ENCODE data around the gene RGS6.

RGS6 gene

DNA sequence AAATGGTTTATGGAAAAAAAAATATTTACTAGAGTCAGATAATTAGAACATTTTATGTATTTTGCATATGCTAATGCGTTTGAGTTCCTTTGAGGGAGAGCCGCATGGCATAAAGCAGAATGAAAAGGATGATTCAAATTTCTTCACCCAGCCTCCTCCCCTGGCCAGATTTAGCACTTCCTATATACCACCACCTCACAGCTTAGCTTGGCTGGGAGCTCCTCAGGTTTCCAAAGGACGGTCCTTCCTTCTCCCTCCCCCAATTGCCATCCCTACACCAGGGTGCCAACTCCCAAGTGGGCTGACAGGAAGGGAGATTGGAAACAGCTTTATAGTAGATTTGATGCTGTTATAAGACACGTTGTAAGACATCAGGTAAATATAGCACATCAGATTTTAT lies 157.4 kb downstream of the RGS6 start:
- DNase-seq = no peak

DNA sequence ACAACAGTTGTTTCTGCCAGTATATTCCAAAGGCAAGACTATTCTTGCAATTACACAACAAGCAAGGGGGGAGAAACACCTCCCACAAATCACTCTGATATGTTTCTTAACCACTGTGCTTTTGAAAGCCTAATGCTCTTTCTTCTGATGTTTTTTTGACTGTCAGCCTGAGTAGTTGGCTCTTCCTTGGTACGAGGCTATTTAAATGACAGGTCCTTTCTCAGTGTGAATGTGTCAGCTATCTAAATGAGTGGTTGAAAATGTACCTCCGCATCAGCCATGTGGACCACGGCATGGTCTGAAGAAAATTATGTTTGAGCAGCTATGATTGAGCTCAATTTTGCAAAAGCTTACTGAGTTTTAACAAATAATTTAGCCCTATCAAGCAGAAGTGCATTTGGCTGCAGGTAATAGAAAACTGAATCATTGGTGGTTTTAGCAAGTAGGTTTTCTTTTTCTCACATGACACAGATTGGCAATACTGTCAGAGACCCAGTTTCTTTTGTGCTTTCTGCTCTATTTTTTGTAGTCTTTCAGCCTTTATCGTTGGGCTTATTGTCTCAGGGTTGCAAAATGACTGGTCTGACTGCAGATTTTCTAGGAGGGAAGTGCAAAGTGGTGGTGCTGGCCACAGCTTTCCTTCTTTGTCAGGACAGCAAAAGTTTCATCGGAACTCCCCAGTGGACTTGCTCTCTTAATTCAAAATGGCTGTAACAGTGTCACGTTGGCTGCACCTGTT lies 162.8 kb downstream of the RGS6 start:
- DNase-seq = no peak

DNA sequence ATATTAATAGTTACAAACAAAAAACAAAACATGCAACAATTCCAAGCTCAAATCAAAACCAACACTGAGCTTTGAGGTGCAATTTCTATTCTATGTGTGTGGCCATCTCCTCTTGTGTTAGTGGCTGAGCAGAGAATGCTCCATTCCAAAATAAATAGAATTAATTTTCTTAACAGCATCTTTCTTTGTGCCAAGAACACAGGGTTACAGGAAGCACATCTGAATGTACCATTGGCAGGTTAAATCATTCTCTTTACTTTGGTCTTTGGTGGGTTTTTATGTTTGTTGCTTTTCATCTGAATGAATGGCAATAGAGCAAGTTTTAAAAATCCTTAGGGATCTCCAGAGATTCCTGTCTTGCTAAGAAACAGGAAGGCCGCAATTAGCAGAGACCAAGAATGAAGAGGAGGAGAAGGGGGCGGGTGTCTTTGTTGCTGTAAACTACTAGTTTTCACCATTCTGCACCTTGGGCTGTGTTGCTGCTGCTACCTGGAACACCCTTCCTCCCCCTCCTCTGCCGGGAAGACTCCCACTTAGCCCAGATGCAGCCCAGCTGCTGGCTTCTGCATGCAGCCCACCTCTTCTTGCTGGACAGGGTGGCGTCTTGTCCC lies 165.0 kb downstream of the RGS6 start:
- no peak for DNase-seq

DNA sequence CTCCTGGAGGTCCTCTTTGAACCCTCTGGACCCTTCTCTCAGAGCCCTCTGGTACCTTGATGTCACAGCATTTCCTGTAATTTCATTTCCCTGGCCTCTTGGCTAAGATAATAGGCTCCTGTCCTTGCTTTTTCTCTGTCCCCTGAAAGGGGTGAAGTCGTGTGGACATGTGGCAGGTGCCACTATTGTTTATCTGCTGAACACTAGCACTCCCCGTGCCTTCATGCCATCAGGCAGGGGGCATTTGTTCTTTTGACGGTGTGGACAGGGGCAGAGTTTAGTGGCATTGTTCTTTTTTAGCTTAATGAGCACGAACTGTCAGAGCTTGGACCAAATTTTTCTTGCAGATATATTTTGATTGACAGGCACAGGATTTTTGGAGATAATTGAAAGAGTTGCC lies 166.0 kb downstream of the RGS6 start:
- no peak for DNase-seq

DNA sequence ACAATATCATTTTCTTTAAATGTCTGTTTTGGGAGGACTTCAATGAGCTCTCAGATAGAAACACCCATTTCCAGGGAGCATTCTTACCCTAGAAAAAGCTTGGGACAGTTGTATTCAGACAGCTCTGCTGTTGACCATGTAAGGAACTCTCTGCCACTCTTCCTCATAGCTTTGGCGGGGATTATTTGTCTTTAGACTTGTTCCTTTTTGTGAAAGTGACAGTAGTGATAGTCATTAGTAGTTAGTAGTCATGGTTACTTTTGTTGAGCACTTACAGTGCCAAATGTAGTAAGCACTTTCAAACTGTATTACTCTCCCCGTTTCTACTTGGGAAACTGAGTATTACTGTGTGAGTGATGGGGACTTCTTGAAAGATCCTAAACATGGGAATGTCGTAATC lies 167.3 kb downstream of the RGS6 start:
- no peak for DNase-seq

DNA sequence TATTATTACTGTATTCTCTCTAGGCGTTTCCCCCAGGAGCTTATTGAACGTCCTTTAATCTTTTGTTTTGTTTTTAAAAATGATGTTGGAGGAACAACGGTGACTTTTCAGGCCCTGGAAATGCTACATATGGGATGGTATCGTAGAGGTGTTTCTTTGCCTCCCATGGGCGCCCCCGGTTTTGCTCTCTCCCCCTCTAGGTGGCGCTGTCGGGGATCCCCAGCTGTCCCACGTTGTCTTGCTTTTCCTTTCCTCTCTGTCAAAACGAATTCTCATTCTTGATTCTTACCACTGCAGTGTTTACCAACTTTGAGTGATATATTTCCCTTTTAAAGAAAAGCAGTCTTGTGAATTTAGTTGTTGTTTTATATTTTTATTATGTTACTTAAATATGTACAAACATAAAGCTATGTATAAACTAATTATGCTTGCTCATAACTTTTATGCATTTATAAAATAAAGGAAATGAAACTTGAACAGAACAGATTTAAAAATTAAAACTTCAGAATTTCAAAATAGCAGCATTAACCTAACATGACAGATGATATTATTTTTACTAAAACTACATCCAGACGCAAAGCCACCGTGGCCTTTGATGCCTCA lies 171.9 kb downstream of the RGS6 start:
- peak in 1 of 2 donors; percentile 18 for DNase-seq

DNA sequence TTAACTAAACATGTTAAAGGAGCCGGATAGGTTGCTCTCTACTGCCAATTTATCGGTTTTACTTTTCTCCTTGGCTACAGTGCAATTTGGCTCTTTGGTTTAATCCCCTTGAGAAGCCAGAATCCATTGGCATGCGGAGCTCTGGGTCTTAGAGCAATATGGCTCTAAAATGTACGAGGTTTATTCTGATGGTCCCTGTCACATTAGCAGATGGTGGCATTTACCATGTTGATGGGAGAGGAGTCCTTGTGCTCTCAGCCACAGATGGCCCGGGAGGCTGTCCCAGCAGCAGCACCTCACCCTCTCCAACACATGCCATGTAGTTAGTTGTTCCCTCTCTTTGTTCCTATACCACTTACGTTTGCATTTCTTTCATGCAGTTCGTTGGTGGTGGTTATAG lies 179.7 kb downstream of the RGS6 start:
- no peak for DNase-seq

DNA sequence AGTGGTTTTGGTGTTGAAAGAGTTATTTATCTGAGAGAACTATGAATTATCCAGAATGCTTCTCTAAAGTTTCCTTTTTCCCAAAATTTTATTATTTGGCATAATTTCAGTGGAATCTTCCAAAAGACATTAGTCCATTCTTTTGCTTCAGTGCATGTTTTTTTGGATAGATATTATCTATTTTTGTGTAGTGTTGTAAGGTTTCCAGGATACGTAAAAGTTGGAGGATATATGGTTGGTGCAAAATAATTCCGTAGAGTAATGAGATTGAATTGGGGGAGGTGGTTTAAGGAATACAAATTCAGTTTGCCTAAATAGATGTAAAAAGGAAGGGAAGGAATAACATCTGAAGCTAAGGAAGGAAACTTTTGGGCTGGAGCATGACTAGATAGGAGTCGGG lies 186.6 kb downstream of the RGS6 start:
- DNase-seq = no peak

DNA sequence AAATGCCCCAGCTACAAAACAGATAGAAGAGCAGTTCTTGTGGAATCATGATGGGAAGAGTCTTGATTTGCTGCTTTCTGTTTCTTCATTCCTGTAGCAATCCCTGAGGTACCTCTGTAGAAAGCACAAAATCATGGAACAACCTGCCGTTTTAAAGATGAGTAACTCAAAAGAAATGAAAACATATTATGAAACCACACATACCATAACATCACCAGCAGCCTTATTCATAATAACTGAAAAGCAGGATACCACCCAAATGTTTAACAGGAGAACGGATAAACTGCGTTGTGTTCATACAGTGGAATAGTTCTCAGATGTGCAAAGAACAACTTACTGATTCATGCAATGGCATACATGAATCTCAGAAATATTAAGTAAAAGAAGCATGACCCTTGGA lies 188.1 kb downstream of the RGS6 start:
- no peak for DNase-seq

DNA sequence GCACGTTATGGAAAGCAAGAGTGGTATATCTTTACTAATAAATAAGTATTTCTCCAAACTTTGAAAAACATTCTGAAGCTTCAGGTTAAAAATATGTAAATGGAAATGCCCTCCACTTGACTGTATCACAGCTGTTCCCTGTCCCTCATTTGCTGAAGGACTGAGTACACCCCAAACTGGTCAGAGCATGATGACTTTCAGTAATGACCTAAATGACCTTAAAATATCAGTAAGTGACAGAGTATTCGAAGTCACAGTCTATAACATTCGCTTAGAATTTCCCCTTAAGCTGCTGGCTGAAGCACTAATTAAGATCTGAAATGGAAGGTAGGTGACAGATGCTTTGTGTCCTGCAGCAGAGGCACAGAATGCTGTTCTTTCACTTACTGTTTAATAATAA lies 191.5 kb downstream of the RGS6 start:
- DNase-seq = no peak

DNA sequence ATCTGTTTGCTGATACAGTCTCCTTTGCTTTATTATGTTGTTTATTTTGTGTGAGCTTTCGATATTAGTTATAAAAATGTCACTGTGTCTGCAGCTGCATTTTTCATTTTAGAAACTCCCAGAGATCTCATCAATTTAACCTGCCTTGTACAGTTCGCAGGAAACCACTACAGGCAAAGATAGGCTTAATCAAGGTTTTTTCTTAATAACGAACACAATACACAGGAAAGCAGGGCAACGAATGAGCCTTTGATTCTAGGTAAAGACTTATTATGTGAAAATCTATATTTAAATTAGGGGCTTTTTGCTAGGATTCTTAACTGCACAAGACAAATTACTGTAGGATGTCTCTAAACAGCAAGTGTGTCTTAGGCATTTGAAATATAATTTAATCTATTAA lies 191.9 kb downstream of the RGS6 start:
- DNase-seq = no peak

DNA sequence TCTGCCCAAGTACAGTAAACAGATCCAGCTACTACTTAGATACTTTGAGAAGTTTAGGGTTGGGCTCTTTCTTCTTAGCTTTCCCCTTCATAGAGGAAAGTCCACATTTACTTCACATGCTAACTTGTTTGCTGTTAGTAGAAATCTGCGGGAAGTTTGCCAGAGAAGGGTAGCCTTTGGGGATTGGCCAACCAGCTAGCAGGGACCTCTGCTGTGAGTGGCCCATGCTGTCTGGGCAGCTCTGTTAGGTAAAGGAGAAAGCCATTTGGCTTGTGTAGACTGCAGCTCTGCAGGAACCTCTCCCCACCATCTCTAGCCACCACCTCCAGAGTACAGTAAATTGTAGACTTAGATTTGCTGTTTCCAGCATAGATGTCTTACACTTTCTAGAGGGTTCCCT lies 193.9 kb downstream of the RGS6 start:
- DNase-seq = no peak

DNA sequence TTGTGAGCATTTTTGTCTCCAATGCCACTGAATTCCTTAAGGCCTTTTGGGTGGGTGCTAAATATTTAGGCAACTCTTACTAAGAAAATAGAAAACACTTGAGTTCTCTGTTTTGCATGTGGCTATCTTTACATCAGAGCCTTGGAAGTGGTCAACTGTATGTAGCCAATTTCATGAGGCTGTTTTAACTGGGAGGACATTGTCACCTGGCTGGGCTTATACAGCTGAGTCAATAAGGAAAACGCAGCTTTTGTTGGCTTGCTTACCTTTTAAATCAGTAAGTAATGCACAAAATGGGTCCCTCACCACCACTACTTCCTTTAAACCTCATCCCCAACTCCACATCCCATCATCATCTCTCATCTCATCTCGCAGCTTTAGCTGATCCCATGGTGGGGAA lies 194.3 kb downstream of the RGS6 start:
- DNase-seq = no peak

DNA sequence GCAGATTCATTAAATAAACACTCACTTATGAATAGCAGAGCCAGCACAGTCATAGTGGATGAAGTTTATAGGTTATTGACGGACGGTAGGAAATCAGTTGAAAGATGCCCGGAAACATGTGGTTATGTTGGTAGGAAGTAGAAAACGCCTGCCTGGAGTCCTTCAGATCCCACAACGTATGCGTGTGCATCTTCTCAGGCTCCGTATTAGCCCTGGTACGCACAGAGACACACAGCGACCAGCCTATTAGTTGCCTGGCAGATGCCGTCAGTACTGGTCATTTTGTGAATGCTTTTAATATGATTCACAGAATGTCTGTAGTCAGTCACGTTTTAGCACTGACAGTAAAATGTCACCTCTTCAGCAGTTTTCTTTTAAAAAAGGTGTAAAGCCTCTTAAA lies 196.4 kb downstream of the RGS6 start:
- DNase-seq = no peak

DNA sequence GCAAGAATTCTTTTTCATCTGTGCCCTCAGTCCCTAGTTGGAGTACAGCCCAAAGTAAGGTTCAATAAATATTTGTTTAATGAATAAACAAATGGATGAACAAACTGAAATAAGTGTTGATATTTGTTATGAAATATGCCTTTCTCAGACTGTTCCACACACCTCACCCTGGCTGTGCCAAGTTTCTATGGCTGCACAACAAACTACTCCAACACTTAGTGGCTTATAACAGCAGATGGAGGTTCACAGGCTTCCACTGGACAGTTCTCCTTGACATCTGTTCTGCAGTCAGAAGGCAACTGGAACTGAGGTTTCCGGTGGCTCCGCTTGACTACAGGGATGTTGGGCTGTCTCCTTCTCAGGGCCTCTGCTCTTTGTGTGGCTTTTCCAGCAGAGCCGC lies 197.1 kb downstream of the RGS6 start:
- DNase-seq = no peak

DNA sequence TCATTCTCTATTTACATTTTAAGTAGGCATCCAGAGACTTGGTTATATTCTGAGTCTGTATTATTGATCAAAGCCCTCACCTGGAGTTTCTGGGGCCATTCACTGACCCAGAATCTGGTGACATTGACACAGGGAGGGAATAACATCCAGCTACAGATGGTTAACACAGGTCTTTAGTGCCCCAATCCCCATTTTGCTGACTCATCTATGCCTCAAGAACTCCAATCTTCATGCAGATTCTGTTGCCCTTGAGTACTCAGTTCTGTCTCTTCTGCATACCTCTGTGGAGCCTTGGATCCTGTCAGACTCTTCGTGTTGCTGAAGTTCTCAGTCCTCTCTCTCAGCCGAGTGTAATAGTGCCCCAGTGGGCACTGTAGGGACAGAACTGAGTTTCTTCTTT lies 208.9 kb downstream of the RGS6 start:
- no peak for DNase-seq

DNA sequence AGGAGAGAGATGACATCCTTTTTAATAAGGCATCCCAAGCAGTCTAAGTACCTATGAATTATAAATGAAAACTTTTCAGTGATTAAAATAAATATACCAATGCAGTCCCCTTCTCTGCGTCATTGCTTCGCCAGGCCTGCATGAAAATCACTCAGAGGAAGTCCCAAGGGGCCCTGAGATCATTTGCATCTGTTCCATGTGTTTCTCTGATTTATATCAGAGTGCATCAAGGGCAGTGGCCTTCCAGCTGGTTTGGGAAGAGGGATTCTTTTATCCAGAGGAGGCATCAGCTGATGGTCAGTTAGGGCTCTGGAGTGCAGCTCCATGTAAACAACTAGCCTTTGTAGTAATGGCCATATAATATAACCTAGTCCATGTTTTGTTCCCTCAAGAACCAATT lies 210.1 kb downstream of the RGS6 start:
- no peak for DNase-seq

DNA sequence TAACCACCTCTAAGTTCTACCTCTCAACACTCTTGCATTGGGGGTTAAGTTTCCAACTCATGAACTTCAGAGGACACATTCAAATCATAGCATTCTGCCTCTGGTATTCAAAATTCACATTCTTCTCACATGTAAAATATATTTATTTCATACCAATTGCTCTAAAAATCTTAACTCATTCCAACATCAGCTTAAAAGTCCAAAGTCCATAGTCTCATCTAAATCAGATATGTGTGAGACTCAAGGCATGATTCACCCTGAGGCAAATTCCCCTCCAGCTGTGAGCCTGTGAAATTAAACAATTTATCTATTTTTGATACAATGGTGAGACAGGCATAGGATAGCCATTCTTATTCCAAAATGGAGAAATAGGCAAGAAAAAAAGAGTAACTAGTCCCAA lies 214.0 kb downstream of the RGS6 start:
- no peak for DNase-seq

DNA sequence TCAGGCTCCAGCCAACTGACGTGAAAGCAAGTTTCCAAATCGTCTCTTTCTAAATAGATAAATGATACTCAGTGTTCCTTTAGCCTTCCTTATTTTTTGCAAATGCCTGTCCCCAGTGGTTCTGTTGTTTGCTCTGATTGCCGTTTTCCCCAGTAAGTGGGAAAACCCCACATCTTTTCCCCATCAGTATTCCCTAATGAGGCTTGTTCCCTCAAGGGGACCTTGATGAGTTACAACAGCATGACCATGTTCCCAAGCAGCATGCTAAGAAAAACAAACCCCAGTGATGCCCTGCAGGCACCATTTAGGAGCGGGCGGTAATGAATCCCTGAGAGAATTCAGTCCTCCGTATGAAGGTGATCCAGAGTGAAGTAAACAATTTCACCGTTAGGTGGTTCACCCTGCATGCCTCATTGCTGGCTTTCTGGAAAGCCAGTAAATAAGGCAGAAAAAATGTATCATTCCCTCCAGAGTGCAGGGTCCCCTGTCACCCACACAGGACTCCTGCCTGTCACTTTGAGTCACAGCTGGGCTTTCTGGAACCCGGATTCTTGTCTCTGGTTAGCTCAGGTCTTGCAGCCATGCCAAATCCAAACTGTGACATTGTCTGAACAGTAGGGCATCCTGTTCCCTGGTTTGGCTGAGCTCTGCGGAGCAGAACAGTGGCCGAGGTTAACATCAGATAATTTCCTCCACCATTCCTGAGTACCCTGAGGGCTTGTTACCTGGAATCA lies 222.6 kb downstream of the RGS6 start:
- no peak for DNase-seq

DNA sequence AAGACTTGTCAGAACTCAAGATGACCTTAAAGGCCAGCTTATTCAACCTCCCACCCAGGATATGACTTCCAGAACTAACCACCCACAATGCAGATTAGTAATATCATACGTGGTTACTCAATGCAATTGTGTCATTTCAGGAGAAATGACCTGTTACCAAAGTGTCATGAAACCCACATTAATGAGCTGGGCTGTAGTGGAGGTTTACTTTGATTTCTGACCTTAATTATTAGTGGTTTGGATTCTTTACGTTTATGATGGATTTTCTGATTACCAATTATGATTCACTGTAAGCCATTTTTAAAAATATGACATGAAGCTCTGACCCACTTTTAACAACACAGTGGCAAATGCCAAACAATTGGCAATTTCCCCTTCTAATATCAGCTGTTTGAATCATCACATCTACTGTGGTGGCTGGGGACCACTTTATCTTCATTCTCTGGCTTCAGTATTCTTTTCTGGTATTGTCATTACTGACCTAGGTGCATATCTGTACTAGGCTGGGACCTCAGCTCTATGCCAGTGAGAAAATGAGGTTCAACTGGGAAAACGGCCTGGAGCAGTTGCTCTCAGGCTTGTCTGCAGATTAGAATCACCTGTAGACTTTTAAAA lies 223.3 kb downstream of the RGS6 start:
- DNase-seq = no peak

DNA sequence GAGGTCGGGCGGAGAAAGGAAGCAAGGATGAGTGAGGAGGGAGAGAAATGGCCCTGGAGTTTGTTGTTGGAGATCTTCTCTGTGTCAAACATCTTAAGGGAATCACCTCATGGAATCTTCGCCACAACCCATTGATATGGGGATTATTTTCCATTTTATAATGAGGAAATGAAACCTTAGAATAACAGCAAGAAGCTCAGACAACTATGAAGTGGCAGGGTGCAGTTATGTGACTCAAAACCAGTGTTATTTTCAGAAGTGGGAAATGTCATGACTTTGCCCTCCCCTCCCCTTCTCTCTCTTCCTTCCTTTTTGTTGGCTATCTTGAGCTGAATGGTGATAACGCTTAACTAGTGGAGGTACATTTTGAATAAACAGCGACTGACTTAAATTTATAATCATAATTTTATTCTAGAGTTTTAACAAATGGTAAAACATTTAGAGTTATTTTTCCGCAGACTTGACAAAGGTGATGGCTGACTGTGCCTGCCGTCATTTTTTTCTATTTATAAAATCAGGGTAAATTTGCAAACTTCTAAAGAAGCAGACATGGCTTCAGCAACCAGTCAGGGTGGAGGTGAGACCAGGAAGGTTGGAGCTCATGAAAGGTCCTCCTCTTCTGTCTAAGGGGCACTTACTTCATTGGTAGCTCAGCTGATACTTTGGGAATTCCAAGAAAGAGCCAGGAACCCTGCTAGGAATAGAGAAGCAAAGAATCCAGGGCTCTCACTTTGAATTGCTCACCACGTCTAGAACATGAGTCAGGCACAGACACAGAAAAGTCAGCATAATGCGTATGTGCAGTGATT lies 232.4 kb downstream of the RGS6 start:
- no peak for DNase-seq

DNA sequence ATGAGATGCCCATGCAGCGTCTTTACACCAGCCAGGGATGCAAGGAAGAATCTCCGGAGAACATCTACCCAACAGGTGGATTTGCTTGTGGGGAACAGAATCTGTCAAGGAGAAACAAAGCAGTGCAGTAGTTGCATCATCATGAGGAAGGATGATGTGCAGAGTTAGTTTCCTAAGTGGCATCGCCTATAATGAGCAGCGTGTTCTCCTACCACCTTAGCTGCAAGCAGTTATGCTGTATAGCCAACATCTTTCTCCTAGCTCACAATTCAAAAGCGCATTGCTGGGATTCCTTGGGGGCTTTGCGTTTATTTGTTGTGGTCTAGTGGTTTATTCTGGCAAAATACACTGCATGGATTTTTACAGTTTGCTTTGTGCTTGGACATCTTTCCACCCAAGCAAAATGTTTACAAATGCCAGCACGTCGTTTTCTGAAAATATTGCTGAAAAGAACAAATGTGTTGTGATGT lies 233.0 kb downstream of the RGS6 start:
- no peak for DNase-seq

DNA sequence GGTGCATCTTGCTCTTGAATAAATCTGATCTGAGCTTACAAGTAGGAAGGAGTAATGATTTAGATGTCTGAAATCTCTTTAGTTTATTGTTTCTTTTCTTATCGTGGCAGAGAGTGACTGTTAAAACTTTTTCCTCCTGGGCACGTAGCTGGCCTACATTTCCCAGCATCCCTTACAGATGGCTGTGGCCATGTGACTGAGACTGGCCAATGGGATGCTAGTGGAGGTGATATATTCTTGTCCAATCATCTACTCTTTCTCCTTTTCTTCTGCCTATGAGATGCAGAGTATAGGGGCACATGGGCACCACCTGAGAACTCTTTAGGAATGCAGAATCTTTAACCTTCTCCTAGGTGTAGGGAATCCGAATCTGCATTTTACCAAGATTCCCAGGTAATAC lies 237.3 kb downstream of the RGS6 start:
- no peak for DNase-seq

All from CD4-positive, alpha-beta T cell treated with Interferon alpha-2 for 1 hour (primary cell).